LNCAP (cell line): Measurements from ENCODE around the gene MICAL3.

Experiments
- CTCF ChIP-seq: fragments of 450-650 bp; IDR thresholded peaks from 2 replicates; pipeline ENCODE4 v1.5.1; 2017; ENCODE audit warnings: mild to moderate bottlenecking

MICAL3 gene

GRCh38 chr22:17883356-17883755 lies 141.0 kb downstream of the MICAL3 start:
- no peak for TF ChIP-seq CTCF

GRCh38 chr22:17882727-17883126 lies 141.6 kb downstream of the MICAL3 start:
- no peak for TF ChIP-seq CTCF

GRCh38 chr22:17882162-17882561 lies 142.2 kb downstream of the MICAL3 start:
- no peak for TF ChIP-seq CTCF

GRCh38 chr22:17881366-17881765 lies 143.0 kb downstream of the MICAL3 start:
- no peak for TF ChIP-seq CTCF

GRCh38 chr22:17880468-17880867 lies 143.9 kb downstream of the MICAL3 start:
- TF ChIP-seq CTCF: no peak

GRCh38 chr22:17880020-17880419 lies 144.3 kb downstream of the MICAL3 start:
- TF ChIP-seq CTCF: no peak

- no peak for TF ChIP-seq CTCF
Measured at GRCh38 chr22:17878941-17879340, 145.4 kb downstream of the MICAL3 start.

GRCh38 chr22:17878186-17878694 lies 146.1 kb downstream of the MICAL3 start:
- TF ChIP-seq CTCF: no peak
